Sigmoid colon (tissue), 7 donors: ENCODE results near the gene BCL2L12. TPM values are rescaled to one million over a fixed set of nuclear protein-coding genes. Genes with fewer than 3 reads are reported as not detected.
"Not testable (repeated sequence)": the region's sequence is repeated elsewhere in the genome, so short reads cannot be mapped to it uniquely, and the experiment has no call there.

Source experiments
- DNase-seq: peaks from one replicate; pipeline ENCODE4 v3.0.0-alpha.2; 2019
- H3K27ac ChIP-seq, 4 donors: fragments of 200-600 bp; sonication (generic); one replicate each; pipeline ENCODE4 v1.5.1; 2016 to 2019; ENCODE audit warnings: mild to moderate bottlenecking in 1 of 4
- H3K27me3 ChIP-seq, 3 donors: fragments of 200-600 bp; sonication (generic); one replicate each; pipeline ENCODE4 v1.5.1; 2019; ENCODE audit warnings: mild to moderate bottlenecking in 1 of 3
- H3K36me3 ChIP-seq, 4 donors: fragments of 200-600 bp; sonication (generic); one replicate each; pipeline ENCODE4 v1.5.1; 2016 to 2019
- H3K4me1 ChIP-seq, 4 donors: fragments of 200-600 bp; sonication (generic); one replicate each; pipeline ENCODE4 v1.5.1; 2017 to 2019
- H3K4me3 ChIP-seq, 4 donors: fragments of 200-600 bp; sonication (generic); one replicate each; pipeline ENCODE4 v1.5.1; 2017 to 2019; ENCODE audit warnings: mild to moderate bottlenecking in 2 of 4, moderate library complexity in 1 of 4
- H3K9me3 ChIP-seq, 4 donors: fragments of 200-600 bp in 3 of 4; sonication (generic) in 3 of 4; one replicate each; pipeline versions ENCODE4 v1.5.1 to v1.6.1; 2013 to 2019
- CTCF ChIP-seq, 4 experiments: fragments of 450-650 bp in 3 of 4; fragments of 200-600 bp in 1 of 4; IDR thresholded peaks; one replicate each; pipeline ENCODE4 v1.5.1; 2016 to 2019; ENCODE audit warnings: antibody characterized with exemption in 4 of 4, mild to moderate bottlenecking in 3 of 4, moderate library complexity in 2 of 4
- EP300 ChIP-seq, 4 donors: sonication (generic); formaldehyde crosslinking; IDR thresholded peaks; one replicate each; pipeline ENCODE4 v1.6.1; 2017; ENCODE audit warnings: antibody characterized with exemption in 4 of 4
- POLR2A ChIP-seq, 2 donors: fragments of 450-650 bp; IDR thresholded peaks; one replicate each; pipeline ENCODE4 v1.6.1; 2016; ENCODE audit warnings: antibody characterized with exemption in 2 of 2, mild to moderate bottlenecking in 2 of 2, moderate library complexity in 2 of 2
- POLR2AphosphoS5 ChIP-seq, 4 donors: sonication (generic); formaldehyde crosslinking; IDR thresholded peaks; one replicate each; pipeline ENCODE4 v1.6.1; 2017; ENCODE audit warnings: antibody characterized with exemption in 4 of 4
- WGBS, 2 donors: extraction: QIAGEN DNeasy Blood & Tissue Kit; methylation state at CpG; one replicate each; pipeline ENCODE4 v1.1.7; 2013; 5-methylcytosine and 5-hydroxymethylcytosine counted together
- intact Hi-C: fragments of 100-400 bp; cut with DNase I; formaldehyde crosslinking; loops from one replicate; pipeline ENCODE4 v1.15.1; 2023
- polyA plus RNA-seq, 3 donors: library from polyadenylated mRNA; stranded (reverse); fragments of 200-250 nt; gene quantifications; one replicate each; pipeline ENCODE4 v1.2.3, GENCODE V29; 2013
- small RNA-seq, 3 donors: library from RNA; depleted of rRNA; stranded (forward); fragments of <200 nt; gene quantifications; one replicate each; pipeline ENCODE3, GENCODE V24; 2016
- total RNA-seq, 4 donors: library from RNA; depleted of rRNA; stranded (reverse); fragments of >200 nt; gene quantifications; one replicate each; pipeline ENCODE4 v1.1.0, GENCODE V29; 2016
- donor health status: healthy with polysubstance abuse.
- donor health status: Bipolar disorder and iron deficiency.
- donor health status: healthy.

BCL2L12 gene
- total and polyA plus RNA-seq, 7 donors: 4.6 to 43.6 (median 9.0) TPM

- TF ChIP-seq POLR2A (IDR thresholded peaks at IDR 0.05) (no peak), CTCF (IDR thresholded peaks at IDR 0.05) (no peak), POLR2AphosphoS5 (IDR thresholded peaks at IDR 0.05) (no peak), EP300 (IDR thresholded peaks at IDR 0.05) (no peak)
- H3K27me3 ChIP-seq: no peaks in the 10 kb centered on the region
- 36 to 68% methylated on average over 8 of the region's 8 CpGs for WGBS, 2 donors
- H3K9me3 ChIP-seq: no peaks in the 10 kb centered on the region
- H3K4me1 ChIP-seq: no peaks in the 10 kb centered on the region
- no peak overlapping the region for H3K27ac ChIP-seq
- H3K36me3 ChIP-seq: no peaks in the 10 kb centered on the region
- intact Hi-C loops: no loop called here
- no peak overlapping the region for H3K4me3 ChIP-seq
- DNase-seq: no peak
These were observed 47.6 kb downstream of the BCL2L12 start for GRCh38 chr19:49713236-49713845.

GRCh38 chr19:49716154-49716553 is 50.4 kb downstream of the BCL2L12 start:
- no peak overlapping the region for H3K4me3 ChIP-seq
- no peaks in the 10 kb centered on the region for H3K27me3 ChIP-seq
- H3K27ac ChIP-seq: no peak overlapping the region
- DNase-seq: no peak
- no peaks in the 10 kb centered on the region for H3K9me3 ChIP-seq
- no peaks in the 10 kb centered on the region for H3K36me3 ChIP-seq
- 72 to 75% methylated on average over 3 of the region's 3 CpGs for WGBS, 2 donors
- TF ChIP-seq POLR2AphosphoS5 (IDR thresholded peaks at IDR 0.05): no peak
- TF ChIP-seq POLR2A (IDR thresholded peaks at IDR 0.05): no peak
- TF ChIP-seq CTCF (IDR thresholded peaks at IDR 0.05): no peak
- no peak for TF ChIP-seq EP300 (IDR thresholded peaks at IDR 0.05)
- no peaks in the 10 kb centered on the region for H3K4me1 ChIP-seq
- intact Hi-C loops: no loop called here

GRCh38 chr19:49718511-49718910 is 52.8 kb downstream of the BCL2L12 start:
- no peak for TF ChIP-seq CTCF (IDR thresholded peaks at IDR 0.05)
- no peak for TF ChIP-seq POLR2AphosphoS5 (IDR thresholded peaks at IDR 0.05)
- TF ChIP-seq POLR2A (IDR thresholded peaks at IDR 0.05): no peak
- no peak for TF ChIP-seq EP300 (IDR thresholded peaks at IDR 0.05)
- Histone ChIP-seq H3K9me3 (no peaks in the 10 kb centered on the region), H3K4me1 (no peaks in the 10 kb centered on the region), H3K27ac (peak overlapping the region in 1 of 4 donors; percentile 34), H3K4me3 (no peak overlapping the region), H3K36me3 (no peaks in the 10 kb centered on the region), H3K27me3 (no peaks in the 10 kb centered on the region)
- WGBS, 2 donors: 73 to 87% methylated on average over 8 of the region's 8 CpGs
- intact Hi-C loops: no loop called here
- DNase-seq: no peak

GRCh38 chr19:49718991-49719390 is 53.3 kb downstream of the BCL2L12 start:
- H3K36me3 ChIP-seq: no peaks in the 10 kb centered on the region
- intact Hi-C loops: no loop called here
- peak overlapping the region in 1 of 4 donors; percentile 34 for H3K27ac ChIP-seq
- H3K27me3 ChIP-seq: no peaks in the 10 kb centered on the region
- no peak for TF ChIP-seq POLR2AphosphoS5 (IDR thresholded peaks at IDR 0.05)
- no peaks in the 10 kb centered on the region for H3K4me1 ChIP-seq
- no peak for DNase-seq
- WGBS, 2 donors: 63 to 82% methylated on average over 6 of the region's 6 CpGs
- no peak overlapping the region for H3K4me3 ChIP-seq
- H3K9me3 ChIP-seq: no peaks in the 10 kb centered on the region

- H3K4me3 ChIP-seq, DNase-seq, H3K36me3 ChIP-seq, H3K27ac ChIP-seq, H3K4me1 ChIP-seq, H3K27me3 ChIP-seq, H3K9me3 ChIP-seq, intact Hi-C loops: not testable (repeated sequence)
- 76 to 82% methylated on average over 22 of the region's 22 CpGs for WGBS, 2 donors
These were observed 53.7 kb downstream of the BCL2L12 start for GRCh38 chr19:49719420-49719819.

Small RNA genes within 50 kb of the gene (small RNA-seq; reads per million reads assigned to genes)
- gene MIR5088: 0.06 to 0.58 (median 0.11) reads per million in 3 donors

Other genes starting within 250 kb of the BCL2L12 start
- gene PTH2, start 242.5 kb upstream of the BCL2L12 start, total RNA-seq: not detected
- gene PTH2, start 242.5 kb upstream of the BCL2L12 start, polyA plus RNA-seq: not detected
- gene GFY, start 240.5 kb upstream of the BCL2L12 start, total RNA-seq: not detected
- not detected for gene GFY, start 240.5 kb upstream of the BCL2L12 start, polyA plus RNA-seq
- gene SLC17A7, start 224.4 kb upstream of the BCL2L12 start, total RNA-seq: 1 to 10 TPM in 1 of 4 donors, under 1 TPM in 2, not detected in 1; 0.28 to 1.4 (median 0.82) TPM
- gene SLC17A7, start 224.4 kb upstream of the BCL2L12 start, polyA plus RNA-seq: 1 to 10 TPM in 1 of 3 donors, under 1 TPM in 2; 0.23 to 1.8 (median 0.41) TPM
- 10 to 100 TPM; 62.9 to 99.6 (median 81.4) TPM for gene PIH1D1, start 214.1 kb upstream of the BCL2L12 start, total RNA-seq
- 100 to 1,000 TPM in 1 of 3 donors, 10 to 100 TPM in 2; 63.6 to 105 (median 65.5) TPM for gene PIH1D1, start 214.1 kb upstream of the BCL2L12 start, polyA plus RNA-seq
- gene ALDH16A1, start 212.7 kb upstream of the BCL2L12 start, total RNA-seq: 10 to 100 TPM; 14.1 to 25.3 (median 18.1) TPM
- gene ALDH16A1, start 212.7 kb upstream of the BCL2L12 start, polyA plus RNA-seq: 10 to 100 TPM; 14.3 to 44.2 (median 18.0) TPM
- 10 to 100 TPM in 1 of 4 donors, 1 to 10 TPM in 3; 4.6 to 11.1 (median 6.1) TPM for gene FLT3LG, start 191.7 kb upstream of the BCL2L12 start, total RNA-seq
- gene FLT3LG, start 191.7 kb upstream of the BCL2L12 start, polyA plus RNA-seq: 10 to 100 TPM in 2 of 3 donors, 1 to 10 TPM in 1; 2.1 to 18.6 (median 14.9) TPM
- gene RPL13A, start 178.3 kb upstream of the BCL2L12 start, total RNA-seq: 1,000 to 10,000 TPM; 2,552 to 5,599 (median 4,191) TPM
- 1,000 to 10,000 TPM; 4,070 to 6,094 (median 4,207) TPM for gene RPL13A, start 178.3 kb upstream of the BCL2L12 start, polyA plus RNA-seq
- gene RPS11, start 169.5 kb upstream of the BCL2L12 start, total RNA-seq: 1,000 to 10,000 TPM; 3,843 to 9,166 (median 6,008) TPM
- 1,000 to 10,000 TPM; 4,449 to 8,009 (median 5,043) TPM for gene RPS11, start 169.5 kb upstream of the BCL2L12 start, polyA plus RNA-seq
- 100 to 1,000 TPM; 164 to 203 (median 178) TPM for gene FCGRT, start 153.3 kb upstream of the BCL2L12 start, total RNA-seq
- 100 to 1,000 TPM; 222 to 317 (median 243) TPM for gene FCGRT, start 153.3 kb upstream of the BCL2L12 start, polyA plus RNA-seq
- gene RCN3, start 137.9 kb upstream of the BCL2L12 start, total RNA-seq: 10 to 100 TPM; 14.5 to 43.8 (median 20.6) TPM
- 10 to 100 TPM; 13.6 to 28.2 (median 21.6) TPM for gene RCN3, start 137.9 kb upstream of the BCL2L12 start, polyA plus RNA-seq
- gene NOSIP, start 85.4 kb upstream of the BCL2L12 start, total RNA-seq: 10 to 100 TPM; 47.6 to 67.8 (median 62.3) TPM
- gene NOSIP, start 85.4 kb upstream of the BCL2L12 start, polyA plus RNA-seq: 100 to 1,000 TPM in 2 of 3 donors, 10 to 100 TPM in 1; 96.1 to 123 (median 113) TPM
- gene PRRG2, start 84.6 kb upstream of the BCL2L12 start, total RNA-seq: under 1 TPM in 1 of 4 donors, not detected in 3; 0.71 TPM
- gene PRRG2, start 84.6 kb upstream of the BCL2L12 start, polyA plus RNA-seq: 10 to 100 TPM in 2 of 3 donors, 1 to 10 TPM in 1; 7.2 to 18.9 (median 18.3) TPM
- 10 to 100 TPM in 1 of 4 donors, 1 to 10 TPM in 3; 5.4 to 16.1 (median 6.1) TPM for gene PRR12, start 74.8 kb upstream of the BCL2L12 start, total RNA-seq
- 10 to 100 TPM in 1 of 3 donors, 1 to 10 TPM in 2; 3.0 to 20.4 (median 4.2) TPM for gene PRR12, start 74.8 kb upstream of the BCL2L12 start, polyA plus RNA-seq
- 100 to 1,000 TPM; 105 to 127 (median 125) TPM for gene RRAS, start 25.8 kb upstream of the BCL2L12 start, total RNA-seq
- gene RRAS, start 25.8 kb upstream of the BCL2L12 start, polyA plus RNA-seq: 100 to 1,000 TPM in 2 of 3 donors, 10 to 100 TPM in 1; 79.8 to 139 (median 130) TPM
- gene SCAF1, start 23.7 kb upstream of the BCL2L12 start, total RNA-seq: 10 to 100 TPM; 10.9 to 21.3 (median 12.5) TPM
- gene SCAF1, start 23.7 kb upstream of the BCL2L12 start, polyA plus RNA-seq: 10 to 100 TPM in 2 of 3 donors, 1 to 10 TPM in 1; 9.0 to 30.8 (median 16.0) TPM
- 10 to 100 TPM; 28.2 to 59.1 (median 32.6) TPM for gene IRF3, start 76 bp upstream of the BCL2L12 start, total RNA-seq
- gene IRF3, start 76 bp upstream of the BCL2L12 start, polyA plus RNA-seq: 100 to 1,000 TPM in 1 of 3 donors, 10 to 100 TPM in 2; 50.9 to 125 (median 64.9) TPM
- gene PRMT1, start 11.3 kb downstream of the BCL2L12 start, total RNA-seq: 100 to 1,000 TPM; 106 to 175 (median 160) TPM
- 100 to 1,000 TPM in 2 of 3 donors, 10 to 100 TPM in 1; 84.1 to 172 (median 101) TPM for gene PRMT1, start 11.3 kb downstream of the BCL2L12 start, polyA plus RNA-seq
- gene ADM5, start 23.7 kb downstream of the BCL2L12 start, total RNA-seq: 1 to 10 TPM in 3 of 4 donors, under 1 TPM in 1; 0.49 to 1.7 (median 1.5) TPM
- gene ADM5, start 23.7 kb downstream of the BCL2L12 start, polyA plus RNA-seq: 1 to 10 TPM in 1 of 3 donors, not detected in 2; 3.1 TPM
- 10 to 100 TPM in 1 of 4 donors, 1 to 10 TPM in 3; 3.6 to 28.5 (median 4.3) TPM for gene CPT1C, start 25.2 kb downstream of the BCL2L12 start, total RNA-seq
- gene CPT1C, start 25.2 kb downstream of the BCL2L12 start, polyA plus RNA-seq: 1 to 10 TPM in 2 of 3 donors, under 1 TPM in 1; 0.69 to 4.2 (median 2.4) TPM
- gene TSKS, start 97.4 kb downstream of the BCL2L12 start, total RNA-seq: under 1 TPM in 1 of 4 donors, not detected in 3; 0.83 TPM
- 1 to 10 TPM in 1 of 3 donors, under 1 TPM in 1, not detected in 1; 0.36 to 1.2 TPM for gene TSKS, start 97.4 kb downstream of the BCL2L12 start, polyA plus RNA-seq
- 10 to 100 TPM; 48.5 to 81.1 (median 52.0) TPM for gene AP2A1, start 101.1 kb downstream of the BCL2L12 start, total RNA-seq
- gene AP2A1, start 101.1 kb downstream of the BCL2L12 start, polyA plus RNA-seq: 10 to 100 TPM; 33.0 to 77.4 (median 40.9) TPM
- gene FUZ, start 147.4 kb downstream of the BCL2L12 start, total RNA-seq: 10 to 100 TPM; 21.0 to 32.9 (median 23.1) TPM
- 10 to 100 TPM in 2 of 3 donors, 1 to 10 TPM in 1; 7.4 to 17.4 (median 16.3) TPM for gene FUZ, start 147.4 kb downstream of the BCL2L12 start, polyA plus RNA-seq
- gene MED25, start 152.4 kb downstream of the BCL2L12 start, total RNA-seq: 10 to 100 TPM; 17.8 to 45.4 (median 22.4) TPM
- 10 to 100 TPM; 18.0 to 43.5 (median 30.1) TPM for gene MED25, start 152.4 kb downstream of the BCL2L12 start, polyA plus RNA-seq
- gene PTOV1, start 185.2 kb downstream of the BCL2L12 start, total RNA-seq: 100 to 1,000 TPM in 1 of 4 donors, 10 to 100 TPM in 3; 52.2 to 105 (median 68.1) TPM
- 10 to 100 TPM; 54.8 to 79.7 (median 62.5) TPM for gene PTOV1, start 185.2 kb downstream of the BCL2L12 start, polyA plus RNA-seq
- gene PNKP, start 201.6 kb downstream of the BCL2L12 start, total RNA-seq: 10 to 100 TPM; 28.2 to 44.0 (median 33.9) TPM
- 10 to 100 TPM; 27.0 to 88.8 (median 34.0) TPM for gene PNKP, start 201.6 kb downstream of the BCL2L12 start, polyA plus RNA-seq
- gene AKT1S1, start 211.4 kb downstream of the BCL2L12 start, total RNA-seq: 10 to 100 TPM; 13.6 to 16.1 (median 14.6) TPM
- 10 to 100 TPM; 30.3 to 55.9 (median 33.6) TPM for gene AKT1S1, start 211.4 kb downstream of the BCL2L12 start, polyA plus RNA-seq
- gene TBC1D17, start 211.8 kb downstream of the BCL2L12 start, total RNA-seq: 10 to 100 TPM; 25.0 to 41.0 (median 26.6) TPM
- 10 to 100 TPM; 13.4 to 29.5 (median 22.8) TPM for gene TBC1D17, start 211.8 kb downstream of the BCL2L12 start, polyA plus RNA-seq
- gene IL4I1, start 231.0 kb downstream of the BCL2L12 start, total RNA-seq: under 1 TPM; 0.28 to 0.66 (median 0.38) TPM
- gene IL4I1, start 231.0 kb downstream of the BCL2L12 start, polyA plus RNA-seq: 1 to 10 TPM; 1.8 to 6.8 (median 3.5) TPM